H1 (cell line): Measurements from ENCODE around the gene RPL38. TPM values are rescaled to one million over a fixed set of nuclear protein-coding genes. Genes with fewer than 3 reads are reported as not detected.

Experiments used
- CTCF ChIA-PET: fragments of 300-600 bp; sonication (Branson Sonifier 250); formaldehyde crosslinking; loops from one replicate; lab custom pipeline; 2021; ENCODE audit not compliant: partially characterized antibody; lab: Charles Lee
- POLR2A ChIA-PET: fragments of 300-600 bp; sonication (Branson Sonifier 250); formaldehyde crosslinking; loops from one replicate; lab custom pipeline; 2021; ENCODE audit warnings: inconsistent platforms; ENCODE audit not compliant: partially characterized antibody; lab: Charles Lee
- DNase-seq, 2 experiments: peaks; one replicate each; pipeline versions ENCODE4 v3.0.0 to v3.0.0-alpha.2; 2010 to 2022; ENCODE audit warnings: low spot score in 2 of 2, low read depth in 1 of 2, mixed read lengths in 1 of 2
- FAIRE-seq: peaks from 2 replicates; lab custom pipeline; 2011; peaks lifted over from hg19 to GRCh38; lab: Jason Lieb, UNC
- H2AFZ ChIP-seq: 2 replicates; pipeline ENCODE4 v1.8.1; 2012; ENCODE audit warnings: low read length, inconsistent platforms
- H2AK5ac ChIP-seq: 2 replicates; pipeline ENCODE4 v1.6.1; 2013; ENCODE audit warnings: low read depth, low read length
- H2BK120ac ChIP-seq: replicated peaks from 2 replicates; pipeline ENCODE3; 2013; ENCODE audit warnings: low read depth, low read length, inconsistent platforms
- H2BK12ac ChIP-seq: 2 replicates; pipeline ENCODE4 v1.6.1; 2013; ENCODE audit warnings: low read depth, low read length
- H2BK15ac ChIP-seq: 2 replicates; pipeline ENCODE4 v1.6.1; 2013; ENCODE audit warnings: low read length
- H2BK20ac ChIP-seq: 2 replicates; pipeline ENCODE4 v1.6.1; 2013; ENCODE audit warnings: low read length
- H2BK5ac ChIP-seq: 2 replicates; pipeline ENCODE4 v1.6.1; 2013; ENCODE audit warnings: low read depth, low read length
- H3K14ac ChIP-seq: 2 replicates; pipeline ENCODE4 v1.6.1; 2013; ENCODE audit warnings: inconsistent platforms; ENCODE audit not compliant: insufficient read length
- H3K18ac ChIP-seq: 2 replicates; pipeline ENCODE4 v1.6.1; 2013; ENCODE audit warnings: low read length; ENCODE audit errors: extremely low read depth
- H3K23ac ChIP-seq: 2 replicates; pipeline ENCODE4 v1.6.1; 2013; ENCODE audit warnings: inconsistent platforms; ENCODE audit not compliant: insufficient read length
- H3K23me2 ChIP-seq: 2 replicates; pipeline ENCODE4 v1.6.1; 2013; ENCODE audit warnings: low read depth, low read length
- H3K27ac ChIP-seq: 2 replicates; pipeline ENCODE4 v1.6.1; 2011; ENCODE audit warnings: low read depth, low read length, inconsistent platforms
- H3K27me3 ChIP-seq, 4 experiments: replicated peaks in 1 of 4; 1 replicate in 1 of 4; 2 replicates in 3 of 4; pipeline versions ENCODE4 v1.6.1 to v1.8.1; 2011 to 2013; ENCODE audit warnings: low read length in 3 of 4, mild to moderate bottlenecking in 3 of 4, inconsistent platforms in 2 of 4, mixed read lengths in 2 of 4, moderate library complexity in 1 of 4; ENCODE audit not compliant: control insufficient read depth in 3 of 4, insufficient read depth in 3 of 4; ENCODE audit errors: extremely low read depth in 1 of 4
- H3K36me3 ChIP-seq, 4 experiments: 2 replicates each; pipeline versions ENCODE4 v1.6.1 to v1.8.1; 2011 to 2013; ENCODE audit warnings: mild to moderate bottlenecking in 4 of 4, low read length in 3 of 4, moderate library complexity in 2 of 4, control low read depth in 1 of 4, inconsistent platforms in 1 of 4; ENCODE audit not compliant: insufficient read depth in 4 of 4, control insufficient read depth in 2 of 4
- H3K4ac ChIP-seq: replicated peaks from 2 replicates; pipeline ENCODE3; 2013; ENCODE audit warnings: low read length, low read depth, mixed read lengths, inconsistent platforms; ENCODE audit not compliant: insufficient read length
- H3K4me1 ChIP-seq, 4 experiments: replicated peaks in 1 of 4; 1 replicate in 1 of 4; 2 replicates in 3 of 4; pipeline versions ENCODE4 v1.6.1 to v1.8.1; 2011 to 2013; ENCODE audit warnings: low read length in 3 of 4, inconsistent platforms in 2 of 4, mixed read lengths in 1 of 4; ENCODE audit not compliant: insufficient read depth in 4 of 4, control insufficient read depth in 3 of 4
- H3K4me2 ChIP-seq, 2 experiments: 2 replicates each; pipeline versions ENCODE4 v1.6.1 to v1.8.1; 2011 to 2013; ENCODE audit warnings: low read depth in 2 of 2, low read length in 2 of 2, control low read depth in 1 of 2, inconsistent platforms in 1 of 2, mild to moderate bottlenecking in 1 of 2; ENCODE audit not compliant: insufficient read depth in 1 of 2
- H3K4me3 ChIP-seq, 4 experiments: fragments of 200-600, 300-600 bp in 1 of 4; sonication (generic), shearing (Covaris generic), sonication (Bioruptor Twin) in 1 of 4; 2 replicates each; pipeline versions ENCODE4 v1.5.1 to v1.8.1; 2011 to 2016; ENCODE audit warnings: low read length in 4 of 4, low read depth in 3 of 4, control low read depth in 2 of 4, inconsistent platforms in 2 of 4, mild to moderate bottlenecking in 2 of 4, mixed read lengths in 1 of 4, moderate library complexity in 1 of 4; ENCODE audit not compliant: insufficient read depth in 2 of 4; ENCODE audit errors: extremely low read depth in 1 of 4
- H3K56ac ChIP-seq: replicated peaks from 2 replicates; pipeline ENCODE3; 2013; ENCODE audit warnings: low read depth, mild to moderate bottlenecking, mixed read lengths, low read length, inconsistent platforms; ENCODE audit not compliant: insufficient read length
- H3K79me1 ChIP-seq: 2 replicates; pipeline ENCODE4 v1.6.1; 2013; ENCODE audit warnings: low read depth, low read length, control low read depth
- H3K79me2 ChIP-seq, 2 experiments: 2 replicates each; pipeline versions ENCODE4 v1.6.1 to v1.8.1; 2012 to 2013; ENCODE audit warnings: low read length in 2 of 2, mild to moderate bottlenecking in 2 of 2, inconsistent platforms in 1 of 2; ENCODE audit not compliant: insufficient read depth in 2 of 2, control insufficient read depth in 1 of 2
- H3K9ac ChIP-seq, 4 experiments: replicated peaks in 1 of 4; 1 replicate in 1 of 4; 2 replicates in 3 of 4; pipeline versions ENCODE4 v1.6.1 to v1.8.1; 2011 to 2013; ENCODE audit warnings: low read depth in 3 of 4, low read length in 3 of 4, control low read depth in 2 of 4, mild to moderate bottlenecking in 2 of 4, moderate library complexity in 2 of 4, inconsistent platforms in 1 of 4; ENCODE audit errors: extremely low read depth in 1 of 4
- H3K9me3 ChIP-seq, 2 experiments: 2 replicates each; pipeline versions ENCODE4 v1.6.1 to v1.8.1; 2012 to 2013; ENCODE audit warnings: mild to moderate bottlenecking in 2 of 2, moderate library complexity in 2 of 2, control low read depth in 1 of 2, inconsistent platforms in 1 of 2, low read depth in 1 of 2, low read length in 1 of 2, mixed read lengths in 1 of 2; ENCODE audit not compliant: insufficient read depth in 2 of 2
- H4K20me1 ChIP-seq, 2 experiments: replicated peaks in 1 of 2; 2 replicates each; pipeline versions ENCODE3 to v1.8.1; 2011 to 2013; ENCODE audit warnings: inconsistent platforms in 2 of 2, low read length in 2 of 2, mild to moderate bottlenecking in 1 of 2; ENCODE audit not compliant: insufficient read depth in 2 of 2, control insufficient read depth in 1 of 2
- H4K5ac ChIP-seq: 2 replicates; pipeline ENCODE4 v1.6.1; 2013; ENCODE audit warnings: low read length, low read depth, mixed read lengths, inconsistent platforms; ENCODE audit not compliant: insufficient read length
- H4K8ac ChIP-seq: 2 replicates; pipeline ENCODE4 v1.8.0; 2013; ENCODE audit warnings: mild to moderate bottlenecking, moderate library complexity, low read length, inconsistent platforms; ENCODE audit not compliant: insufficient read depth; ENCODE audit errors: extremely low read depth
- H4K91ac ChIP-seq: replicated peaks from 2 replicates; pipeline ENCODE3; 2013; ENCODE audit warnings: low read length, mixed read lengths, inconsistent platforms; ENCODE audit not compliant: insufficient read length
- ASH2L ChIP-seq: fragments of 200-600, 300-600 bp; sonication (generic); IDR thresholded peaks from one replicate; pipeline ENCODE4 v1.7.1; 2017; ENCODE audit warnings: low read length
- BACH1 ChIP-seq: IDR thresholded peaks from 2 replicates; pipeline ENCODE4 v1.6.1; 2012; ENCODE audit warnings: low read length, improper control_type of control experiment
- CHD2 ChIP-seq: IDR thresholded peaks from 2 replicates; pipeline ENCODE4 v1.6.1; 2012; ENCODE audit warnings: low read length, improper control_type of control experiment
- EGR1 ChIP-seq: IDR thresholded peaks from 2 replicates; pipeline ENCODE4 v1.6.1; 2011; ENCODE audit warnings: low read depth, low read length, borderline replicate concordance
- EZH2 ChIP-seq: fragments of 200-600 bp; sonication (generic); IDR thresholded peaks from 2 replicates; pipeline ENCODE4 v1.7.1; 2012; ENCODE audit warnings: low read depth, mild to moderate bottlenecking, moderate library complexity, low read length, inconsistent platforms; ENCODE audit not compliant: severe bottlenecking
- JUN ChIP-seq: IDR thresholded peaks from 2 replicates; pipeline ENCODE4 v1.6.1; 2011; ENCODE audit warnings: low read depth, mild to moderate bottlenecking, improper control_type of control experiment, low read length
- POLR2A ChIP-seq, 2 experiments: IDR thresholded peaks; 1 replicate in 1 of 2; 2 replicates in 1 of 2; pipeline ENCODE4 v1.6.1; 2011; ENCODE audit warnings: low read depth in 2 of 2, low read length in 2 of 2, mild to moderate bottlenecking in 2 of 2; ENCODE audit errors: control extremely low read depth in 1 of 2
- WGBS, 2 experiments: shearing (Covaris generic) in 1 of 2; methylation state at CpG; one replicate each; pipeline versions ENCODE4 v1.1.6 to v1.1.7; 2013 to 2015; ENCODE audit warnings: low lambda C conversion rate in 2 of 2, mixed read lengths in 2 of 2, inconsistent platforms in 1 of 2, low coverage in 1 of 2, missing lambda C conversion rate in 1 of 2; ENCODE audit not compliant: insufficient replicate concordance in 2 of 2, insufficient coverage in 1 of 2, insufficient read length in 1 of 2; ENCODE audit errors: extremely low coverage in 1 of 2, missing lambda C conversion rate in 1 of 2; 5-methylcytosine and 5-hydroxymethylcytosine counted together
- polyA plus RNA-seq, 7 experiments: library from polyadenylated mRNA; depleted of rRNA in 3 of 7; stranded (reverse) in 5 of 7; unstranded in 2 of 7; fragments of >200 nt in 5 of 7; fragments of 200-250 nt in 2 of 7; gene quantifications; 1 replicate in 5 of 7; 2 replicates in 1 of 7; 4 replicates in 1 of 7; pipeline versions ENCODE4 v1.2.1 to v1.2.3, GENCODE V29; 2011 to 2013; ENCODE audit warnings: missing spikeins in 2 of 7, mixed read lengths in 2 of 7
- total RNA-seq: library from RNA; stranded (reverse); fragmentation: NEBNext Ultra II Directional; extraction: Animal tissue kit (Norgen Biotek cat#: 25700); gene quantifications from 2 replicates; pipeline ENCODE4 v1.2.1, GENCODE V29; 2021
- TF ChIP-seq, protein P1 (sequence below): IDR thresholded peaks from 2 replicates; pipeline ENCODE4 v1.6.1; 2012; ENCODE audit warnings: inconsistent platforms

The RPL38 gene
- total and polyA plus RNA-seq, 2 of the 8 experiments (the other 6 are each of a cell fraction or from before 2014, with no cell fraction given): 412 to 1,195 TPM

- peak overlapping the region; percentile 26 for H4K5ac ChIP-seq
- H2AK5ac ChIP-seq: no peak overlapping the region
- H3K9me3 ChIP-seq: no peaks in the 10 kb centered on the region
- peak overlapping the region; percentile 25; the same call in 1 of the 2 replicates for H3K18ac ChIP-seq
- H2BK20ac ChIP-seq: no peak overlapping the region
- H2BK120ac ChIP-seq: no peak overlapping the region
- ChIA-PET POLR2A (interaction anchor here (0.7 to 6.9 kb wide), 25 partner anchors 7 to 269 kb away, joined by 3 to 61 read pairs (median 4); no protein-coding TSS in a partner anchor), CTCF (interaction anchor here (0.6 to 1.9 kb wide), 14 partner anchors 8 to 150 kb away, joined by 3 to 7 read pairs (median 4); partner anchors contain the start of gene BTBD17)
- H3K4ac ChIP-seq: no peak overlapping the region
- peak overlapping the region; percentile 60; the same call in 1 of the 2 replicates for H3K27ac ChIP-seq
- WGBS, 2 experiments: 46% methylated on average over 18 of the region's 18 CpGs; no CpG with 5 or more reads in 1 of the 2 experiments
- DNase-seq: peak in 1 of 2 experiments; percentile 84
- peaks cover 21% of the 10 kb centered on the region for H3K23me2 ChIP-seq
- H3K14ac ChIP-seq: no peak overlapping the region
- peak; percentile 62 for FAIRE-seq
- no peak overlapping the region for H2AFZ ChIP-seq
- H3K79me1 ChIP-seq: peaks cover 2% of the 10 kb centered on the region
- H4K91ac ChIP-seq: no peak overlapping the region
- H3K27me3 ChIP-seq: peaks cover 2 to 20% (median 11%) of the 10 kb centered on the region in 4 experiments; a peak in 6 of 7 replicates
- H2BK5ac ChIP-seq: peak overlapping the region; percentile 48; the same call in 1 of the 2 replicates
- H3K56ac ChIP-seq: no peak overlapping the region
- H3K36me3 ChIP-seq: peaks cover 38 to 46% (median 42%) of the 10 kb centered on the region in 4 experiments
- peaks cover 7 to 29% of the 10 kb centered on the region in 2 experiments for H3K79me2 ChIP-seq
- H3K4me3 ChIP-seq: peak overlapping the region in 3 of 4 experiments; percentile 20 to 62 (median 36); a peak in 5 of 8 replicates
- H4K20me1 ChIP-seq: peaks cover 27 to 33% of the 10 kb centered on the region in 2 experiments
- no peak overlapping the region for H4K8ac ChIP-seq
- H2BK12ac ChIP-seq: no peak overlapping the region
- peaks cover 10 to 26% (median 21%) of the 10 kb centered on the region in 4 experiments for H3K4me1 ChIP-seq
- no peak overlapping the region for H2BK15ac ChIP-seq
- no peak overlapping the region for H3K23ac ChIP-seq
- peak overlapping the region in 2 of 4 experiments; percentile 66 to 68; a peak in 4 of 7 replicates for H3K9ac ChIP-seq
- peak overlapping the region; percentile 84 for H3K4me2 ChIP-seq
- TF ChIP-seq, protein P1, sequence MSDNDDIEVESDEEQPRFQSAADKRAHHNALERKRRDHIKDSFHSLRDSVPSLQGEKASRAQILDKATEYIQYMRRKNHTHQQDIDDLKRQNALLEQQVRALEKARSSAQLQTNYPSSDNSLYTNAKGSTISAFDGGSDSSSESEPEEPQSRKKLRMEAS: peak; percentile 42
- TF ChIP-seq ASH2L (peak; percentile 20), EGR1 (no peak), BACH1 (no peak), EZH2 (no peak), POLR2A (IDR thresholded peaks at IDR 0.05; ENCODE audit: control extremely low read depth in 1 of 2, low read depth in 2 of 2, low read length in 2 of 2) (peak in 1 of 2 experiments; percentile 93), JUN (no peak), CHD2 (peak; percentile 65)
These were observed 7.0 kb downstream of the RPL38 start for GRCh38 chr17:74210191-74211140.
